Measurements from ENCODE around the gene HUNK. TPM values are rescaled to one million over a fixed set of nuclear protein-coding genes. Genes with fewer than 3 reads are reported as not detected.

HUNK gene
- total RNA-seq, 1 donor from 2014 or later, result 0.77 TPM

DNA sequence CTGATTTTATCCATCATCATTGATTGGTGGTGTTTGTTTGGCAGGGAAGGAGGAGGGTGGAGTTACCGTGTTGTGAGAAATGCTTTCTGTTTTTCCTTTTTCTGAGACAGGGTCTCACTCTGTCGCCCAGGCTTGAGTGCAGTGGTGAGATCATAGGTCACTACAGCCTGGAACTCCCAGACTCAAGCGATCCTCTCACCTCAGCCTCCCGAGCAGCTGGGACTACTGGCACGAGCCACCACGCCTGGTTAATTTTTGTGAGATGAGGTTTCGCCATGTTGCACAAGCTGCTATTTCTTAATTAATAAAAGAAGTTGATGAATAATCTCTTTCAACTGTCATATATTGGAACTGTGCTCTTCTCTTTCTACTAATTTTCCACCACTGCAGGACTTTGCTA is 44.3 kb downstream of the HUNK start:
- no peak for TF ChIP-seq EZH2 (IDR thresholded peaks at IDR 0.05; ENCODE audit: insufficient read depth, low read length)
- TF ChIP-seq, protein P1, sequence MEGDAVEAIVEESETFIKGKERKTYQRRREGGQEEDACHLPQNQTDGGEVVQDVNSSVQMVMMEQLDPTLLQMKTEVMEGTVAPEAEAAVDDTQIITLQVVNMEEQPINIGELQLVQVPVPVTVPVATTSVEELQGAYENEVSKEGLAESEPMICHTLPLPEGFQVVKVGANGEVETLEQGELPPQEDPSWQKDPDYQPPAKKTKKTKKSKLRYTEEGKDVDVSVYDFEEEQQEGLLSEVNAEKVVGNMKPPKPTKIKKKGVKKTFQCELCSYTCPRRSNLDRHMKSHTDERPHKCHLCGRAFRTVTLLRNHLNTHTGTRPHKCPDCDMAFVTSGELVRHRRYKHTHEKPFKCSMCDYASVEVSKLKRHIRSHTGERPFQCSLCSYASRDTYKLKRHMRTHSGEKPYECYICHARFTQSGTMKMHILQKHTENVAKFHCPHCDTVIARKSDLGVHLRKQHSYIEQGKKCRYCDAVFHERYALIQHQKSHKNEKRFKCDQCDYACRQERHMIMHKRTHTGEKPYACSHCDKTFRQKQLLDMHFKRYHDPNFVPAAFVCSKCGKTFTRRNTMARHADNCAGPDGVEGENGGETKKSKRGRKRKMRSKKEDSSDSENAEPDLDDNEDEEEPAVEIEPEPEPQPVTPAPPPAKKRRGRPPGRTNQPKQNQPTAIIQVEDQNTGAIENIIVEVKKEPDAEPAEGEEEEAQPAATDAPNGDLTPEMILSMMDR (IDR thresholded peaks at IDR 0.05; ENCODE audit: insufficient read depth, low read depth, low read length), result no peak
- Mint-ChIP-seq H3K4me1 (ENCODE audit: low read depth, unreplicated experiment) (no peaks in the 10 kb centered on the region), H3K27me3 (ENCODE audit: low read depth, unreplicated experiment) (no peaks in the 10 kb centered on the region), H3K27ac (ENCODE audit: unreplicated experiment) (no peak overlapping the region), H3K4me3 (ENCODE audit: unreplicated experiment) (no peak overlapping the region), H3K9me3 (ENCODE audit: unreplicated experiment) (peaks cover 6% of the 10 kb centered on the region), H3K36me3 (ENCODE audit: low read depth, unreplicated experiment) (no peaks in the 10 kb centered on the region)
- H3K9me3 ChIP-seq (ENCODE audit: insufficient read depth, low read depth, low read length), result no peaks in the 10 kb centered on the region
- no peaks in the 10 kb centered on the region for H3K79me2 ChIP-seq (ENCODE audit: insufficient read depth, low read length)
- H3K4me1 ChIP-seq (ENCODE audit: insufficient read depth, low read length), result no peaks in the 10 kb centered on the region
- H3K27me3 ChIP-seq (ENCODE audit: insufficient read depth, low read length), result no peaks in the 10 kb centered on the region
- H3K4me3 ChIP-seq (ENCODE audit: insufficient read depth, low read depth, low read length), result no peak overlapping the region
- no peak for DNase-seq (ENCODE audit: low read depth)
- no peak overlapping the region for H2AFZ ChIP-seq (ENCODE audit: low read depth, low read length)
- H3K27ac ChIP-seq (ENCODE audit: low read depth, low read length), result no peak overlapping the region
- H3K4me2 ChIP-seq (ENCODE audit: low read length), result no peak overlapping the region
- FAIRE-seq, result no peak
- H4K20me1 ChIP-seq (ENCODE audit: insufficient read depth, low read length), result no peaks in the 10 kb centered on the region
- no peak overlapping the region for H3K9ac ChIP-seq (ENCODE audit: low read length)
- H3K36me3 ChIP-seq (ENCODE audit: insufficient read depth, low read length), result no peaks in the 10 kb centered on the region

DNA sequence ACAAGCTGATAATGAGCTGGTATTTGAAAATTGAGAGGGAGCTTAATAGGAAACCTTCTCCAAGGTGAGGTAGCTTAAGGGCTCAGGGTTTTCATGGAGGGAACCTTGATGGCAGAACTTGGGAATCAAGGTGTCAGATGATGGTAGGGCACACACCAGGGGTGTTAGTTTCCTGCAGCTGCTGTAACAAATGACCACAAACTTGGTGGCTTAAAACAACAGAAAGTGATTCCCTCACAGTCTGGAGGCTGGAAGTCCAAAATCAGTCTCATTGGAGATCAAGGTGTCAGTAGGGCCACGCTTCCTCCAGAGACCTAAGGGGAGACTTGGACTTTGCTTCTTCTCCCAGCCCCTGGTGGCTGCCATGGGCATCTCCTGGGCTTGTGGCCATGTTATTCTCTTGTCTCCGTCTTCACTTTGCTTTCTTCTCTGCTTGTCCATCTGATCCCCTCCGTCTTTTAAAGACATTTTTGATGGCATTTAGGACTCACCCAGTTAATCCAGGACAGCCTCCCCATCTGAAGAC is 45.5 kb downstream of the HUNK start:
- H3K36me3 Mint-ChIP-seq (ENCODE audit: low read depth, unreplicated experiment), result no peaks in the 10 kb centered on the region
- peaks cover 3% of the 10 kb centered on the region for H3K27me3 Mint-ChIP-seq (ENCODE audit: low read depth, unreplicated experiment)
- Histone ChIP-seq H3K4me3 (ENCODE audit: insufficient read depth, low read depth, low read length) (no peak overlapping the region), H3K4me1 (ENCODE audit: insufficient read depth, low read length) (no peaks in the 10 kb centered on the region), H3K4me2 (ENCODE audit: low read length) (no peak overlapping the region), H3K9ac (ENCODE audit: low read length) (no peak overlapping the region), H3K9me3 (ENCODE audit: insufficient read depth, low read depth, low read length) (no peaks in the 10 kb centered on the region), H2AFZ (ENCODE audit: low read depth, low read length) (no peak overlapping the region), H3K79me2 (ENCODE audit: insufficient read depth, low read length) (no peaks in the 10 kb centered on the region), H4K20me1 (ENCODE audit: insufficient read depth, low read length) (no peaks in the 10 kb centered on the region), H3K27me3 (ENCODE audit: insufficient read depth, low read length) (no peaks in the 10 kb centered on the region), H3K27ac (ENCODE audit: low read depth, low read length) (no peak overlapping the region), H3K36me3 (ENCODE audit: insufficient read depth, low read length) (no peaks in the 10 kb centered on the region)
- H3K9me3 Mint-ChIP-seq (ENCODE audit: unreplicated experiment), result peaks cover 6% of the 10 kb centered on the region
- no peak overlapping the region for H3K27ac Mint-ChIP-seq (ENCODE audit: unreplicated experiment)
- no peaks in the 10 kb centered on the region for H3K4me1 Mint-ChIP-seq (ENCODE audit: low read depth, unreplicated experiment)
- DNase-seq (ENCODE audit: low read depth), result no peak
- H3K4me3 Mint-ChIP-seq (ENCODE audit: unreplicated experiment), result no peak overlapping the region
- TF ChIP-seq, protein P1 (IDR thresholded peaks at IDR 0.05; ENCODE audit: insufficient read depth, low read depth, low read length), result no peak
- TF ChIP-seq EZH2 (IDR thresholded peaks at IDR 0.05; ENCODE audit: insufficient read depth, low read length), result no peak
- no peak for FAIRE-seq

DNA sequence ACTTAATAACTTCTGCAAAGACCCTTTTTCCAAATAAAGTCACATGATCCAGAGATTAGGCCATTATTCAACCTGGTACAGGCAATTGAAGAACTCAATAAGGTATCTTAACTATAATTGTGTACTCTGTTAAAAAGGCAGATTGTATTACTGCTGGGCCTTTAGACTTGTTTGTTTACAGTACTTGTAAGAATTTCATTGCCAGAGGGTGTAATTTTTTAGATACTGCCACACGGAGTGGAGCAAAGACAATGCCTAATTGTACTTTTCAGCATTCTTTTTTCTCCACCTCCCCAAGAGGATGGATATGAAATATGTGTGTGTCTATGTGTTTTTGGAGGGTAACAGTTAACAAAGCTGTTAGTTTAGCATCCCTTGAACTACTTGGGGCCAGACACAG is 47.5 kb downstream of the HUNK start:
- Histone ChIP-seq H2AFZ (ENCODE audit: low read depth, low read length) (no peak overlapping the region), H3K9ac (ENCODE audit: low read length) (no peak overlapping the region), H3K9me3 (ENCODE audit: insufficient read depth, low read depth, low read length) (no peaks in the 10 kb centered on the region), H3K36me3 (ENCODE audit: insufficient read depth, low read length) (no peaks in the 10 kb centered on the region), H3K4me3 (ENCODE audit: insufficient read depth, low read depth, low read length) (no peak overlapping the region), H3K27ac (ENCODE audit: low read depth, low read length) (no peak overlapping the region), H3K79me2 (ENCODE audit: insufficient read depth, low read length) (no peaks in the 10 kb centered on the region), H3K4me1 (ENCODE audit: insufficient read depth, low read length) (no peaks in the 10 kb centered on the region), H4K20me1 (ENCODE audit: insufficient read depth, low read length) (no peaks in the 10 kb centered on the region), H3K4me2 (ENCODE audit: low read length) (no peak overlapping the region), H3K27me3 (ENCODE audit: insufficient read depth, low read length) (no peaks in the 10 kb centered on the region)
- peaks cover 3% of the 10 kb centered on the region for H3K27me3 Mint-ChIP-seq (ENCODE audit: low read depth, unreplicated experiment)
- H3K27ac Mint-ChIP-seq (ENCODE audit: unreplicated experiment), result no peak overlapping the region
- no peaks in the 10 kb centered on the region for H3K36me3 Mint-ChIP-seq (ENCODE audit: low read depth, unreplicated experiment)
- no peak for DNase-seq (ENCODE audit: low read depth)
- no peaks in the 10 kb centered on the region for H3K4me1 Mint-ChIP-seq (ENCODE audit: low read depth, unreplicated experiment)
- H3K9me3 Mint-ChIP-seq (ENCODE audit: unreplicated experiment), result peaks cover 6% of the 10 kb centered on the region
- H3K4me3 Mint-ChIP-seq (ENCODE audit: unreplicated experiment), result no peak overlapping the region
- TF ChIP-seq, protein P1 (IDR thresholded peaks at IDR 0.05; ENCODE audit: insufficient read depth, low read depth, low read length), result no peak
- TF ChIP-seq EZH2 (IDR thresholded peaks at IDR 0.05; ENCODE audit: insufficient read depth, low read length), result no peak
- FAIRE-seq, result no peak

All from astrocyte (in vitro differentiated cells and primary cell).